B cell (primary cell): ENCODE data around the gene GOSR2. TPM values are rescaled to one million over a fixed set of nuclear protein-coding genes. Genes with fewer than 3 reads are reported as not detected.

ENCODE experiments used
- ATAC-seq: fragments of 200-7000 bp; cut with Tn5 transposase; one replicate; pipeline ENCODE4 v1.10.0; 2021; ENCODE audit warnings: low read depth, mild to moderate bottlenecking, moderate number of reproducible peaks, moderate library complexity
- CTCF ChIA-PET: fragments of 350-600 bp; sonication (Branson Sonifier 250); formaldehyde crosslinking; loops from one replicate; lab custom pipeline; 2021; ENCODE audit warnings: antibody characterized with exemption, inconsistent platforms; lab: Charles Lee
- POLR2A ChIA-PET: fragments of 350-600 bp; sonication (Branson Sonifier 250); formaldehyde crosslinking; loops from one replicate; lab custom pipeline; 2021; ENCODE audit warnings: antibody characterized with exemption; lab: Charles Lee
- DNase-seq: peaks from one replicate; pipeline ENCODE4 v3.0.0; 2013
- H2AFZ ChIP-seq: 2 replicates; pipeline ENCODE4 v1.6.1; 2012; ENCODE audit warnings: mild to moderate bottlenecking, low read depth, low read length; ENCODE audit not compliant: insufficient read depth, poor library complexity, severe bottlenecking
- H3K27ac ChIP-seq, 2 donors: 1 replicate in 1 of 2; 2 replicates in 1 of 2; pipeline ENCODE4 v1.5.1; 2012 to 2013; ENCODE audit warnings: low read length in 2 of 2, mild to moderate bottlenecking in 2 of 2, moderate library complexity in 1 of 2
- H3K27me3 ChIP-seq, 4 experiments: fragments of 200-600 bp in 1 of 4; sonication (generic) in 1 of 4; replicated peaks in 1 of 4; 1 replicate in 2 of 4; 2 replicates in 2 of 4; pipeline versions ENCODE4 v1.6.1 to v1.7.0; 2013 to 2016; ENCODE audit warnings: low read length in 3 of 4, mild to moderate bottlenecking in 2 of 4, mixed read lengths in 1 of 4, moderate library complexity in 1 of 4; ENCODE audit not compliant: insufficient read depth in 4 of 4, control insufficient read depth in 3 of 4; ENCODE audit errors: control extremely low read depth in 1 of 4
- H3K36me3 ChIP-seq, 2 experiments: replicated peaks in 1 of 2; 1 replicate in 1 of 2; 2 replicates in 1 of 2; pipeline versions ENCODE4 v1.6.1 to v1.7.1; 2013; ENCODE audit warnings: low read length in 1 of 2; ENCODE audit not compliant: insufficient read depth in 2 of 2, control insufficient read depth in 1 of 2; ENCODE audit errors: control extremely low read depth in 1 of 2, extremely low read depth in 1 of 2
- H3K4me1 ChIP-seq, 2 donors: fragments of 200-600 bp in 1 of 2; sonication (generic) in 1 of 2; 1 replicate in 1 of 2; 2 replicates in 1 of 2; pipeline versions ENCODE4 v1.5.1 to v1.6.1; 2013 to 2017; ENCODE audit warnings: low read length in 2 of 2; ENCODE audit not compliant: control insufficient read depth in 2 of 2, insufficient read depth in 2 of 2
- H3K4me2 ChIP-seq: replicated peaks from 2 replicates; pipeline ENCODE3; 2012; ENCODE audit warnings: mild to moderate bottlenecking, low read depth, low read length; ENCODE audit not compliant: poor library complexity, severe bottlenecking
- H3K4me3 ChIP-seq, 5 experiments: fragments of 200-600 bp in 1 of 5; sonication (generic) in 1 of 5; 1 replicate in 3 of 5; 2 replicates in 2 of 5; pipeline versions ENCODE4 v1.5.1 to v1.7.0; 2011 to 2016; ENCODE audit warnings: low read length in 4 of 5, mild to moderate bottlenecking in 4 of 5, low read depth in 2 of 5, control low read depth in 1 of 5, moderate library complexity in 1 of 5; ENCODE audit not compliant: insufficient read depth in 1 of 5; ENCODE audit errors: control extremely low read depth in 1 of 5, extremely low read depth in 1 of 5
- H3K79me2 ChIP-seq: fragments of 200-600 bp; sonication (generic); one replicate; pipeline ENCODE4 v1.6.0; 2016; ENCODE audit warnings: low read length; ENCODE audit not compliant: control insufficient read depth, insufficient read depth
- H3K9ac ChIP-seq: fragments of 200-600 bp; sonication (generic); 2 replicates; pipeline ENCODE4 v1.6.1; 2017; ENCODE audit warnings: mild to moderate bottlenecking, low read length, moderate library complexity
- H3K9me3 ChIP-seq, 3 donors: one replicate each; pipeline versions ENCODE4 v1.6.1 to v1.7.1; 2013; ENCODE audit warnings: low read length in 2 of 3; ENCODE audit not compliant: control insufficient read depth in 2 of 3, insufficient read depth in 1 of 3; ENCODE audit errors: control extremely low read depth in 1 of 3
- H4K20me1 ChIP-seq: 2 replicates; pipeline ENCODE4 v1.6.0; 2012; ENCODE audit warnings: mild to moderate bottlenecking, low read length; ENCODE audit not compliant: insufficient read depth, control insufficient read depth, poor library complexity, severe bottlenecking
- H3K27ac Mint-ChIP-seq: one replicate; pipeline ENCODE4 v1.8.0; 2021; ENCODE audit warnings: mixed read lengths
- H3K27me3 Mint-ChIP-seq: one replicate; pipeline ENCODE4 v1.8.0; 2021; ENCODE audit warnings: mixed read lengths
- H3K4me1 Mint-ChIP-seq: one replicate; pipeline ENCODE4 v1.8.0; 2021; ENCODE audit warnings: mixed read lengths
- H3K4me3 Mint-ChIP-seq: one replicate; pipeline ENCODE4 v1.8.0; 2021; ENCODE audit warnings: mixed read lengths
- H3K9me3 Mint-ChIP-seq: one replicate; pipeline ENCODE4 v1.8.0; 2022; ENCODE audit warnings: mixed read lengths; ENCODE audit not compliant: insufficient read depth
- CTCF ChIP-seq: fragments of 200-600 bp; IDR thresholded peaks from one replicate; pipeline ENCODE4 v1.8.0; 2022; ENCODE audit warnings: antibody characterized with exemption, mild to moderate bottlenecking
- EZH2 ChIP-seq: IDR thresholded peaks from 2 replicates; pipeline ENCODE4 v1.6.1; 2012; ENCODE audit warnings: borderline replicate concordance, low read depth, mild to moderate bottlenecking, moderate library complexity, low read length; ENCODE audit not compliant: insufficient read depth, poor library complexity, severe bottlenecking
- WGBS: methylation state at CpG from one replicate; pipeline ENCODE4 v1.1.5; 2013; ENCODE audit warnings: missing lambda C conversion rate; ENCODE audit not compliant: insufficient coverage; 5-methylcytosine and 5-hydroxymethylcytosine counted together
- intact Hi-C: fragments of 100-400 bp; cut with micrococcal nuclease; formaldehyde crosslinking; loops from one replicate; pipeline ENCODE4 v1.10.0; 2022
- polyA plus RNA-seq: library from polyadenylated mRNA; depleted of rRNA; stranded (reverse); fragments of >200 nt; gene quantifications from 2 replicates; pipeline ENCODE4 v1.2.3, GENCODE V29; 2012
- total RNA-seq, 2 donors: library from RNA; stranded (reverse); fragments of 120-200 nt in 1 of 2; gene quantifications; 1 replicate in 1 of 2; 2 replicates in 1 of 2; pipeline versions ENCODE4 v1.2.3 to v1.2.4, GENCODE V29; 2013 to 2022

The GOSR2 gene
- total and polyA plus RNA-seq, 2 donors (not counting 1 experiment from before 2014, with no cell fraction given): 33.2 to 91.0 TPM

DNA sequence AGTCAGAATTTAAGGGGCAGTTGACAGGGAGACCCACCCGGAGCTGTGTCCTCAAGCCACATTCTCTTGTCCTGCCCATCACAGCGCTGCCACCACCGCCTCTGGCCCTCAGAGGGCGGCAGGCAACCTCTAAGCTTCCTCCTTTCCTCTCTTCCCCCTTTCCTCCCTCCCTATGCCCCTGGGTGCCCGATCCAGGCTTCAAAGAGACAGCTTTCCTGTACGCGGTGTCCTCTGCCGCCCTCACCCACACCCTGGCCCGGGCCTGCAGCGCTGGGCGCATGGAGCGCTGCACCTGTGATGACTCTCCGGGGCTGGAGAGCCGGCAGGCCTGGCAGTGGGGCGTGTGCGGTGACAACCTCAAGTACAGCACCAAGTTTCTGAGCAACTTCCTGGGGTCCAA is 48.1 kb upstream of the GOSR2 start:
- Histone ChIP-seq H3K4me3 (no peak overlapping the region), H3K36me3 (no peaks in the 10 kb centered on the region), H3K9me3 (no peaks in the 10 kb centered on the region), H3K79me2 (no peaks in the 10 kb centered on the region), H3K4me1 (no peaks in the 10 kb centered on the region), H2AFZ (no peak overlapping the region), H3K9ac (no peak overlapping the region), H3K4me2 (no peak overlapping the region), H3K27ac (no peak overlapping the region), H3K27me3 (no peaks in the 10 kb centered on the region), H4K20me1 (no peaks in the 10 kb centered on the region)
- no peak overlapping the region for H3K27ac Mint-ChIP-seq
- ChIA-PET POLR2A (no interaction called here), CTCF (no interaction called here)
- no peaks in the 10 kb centered on the region for H3K27me3 Mint-ChIP-seq
- no peaks in the 10 kb centered on the region for H3K9me3 Mint-ChIP-seq
- WGBS: 90% methylated on average over 16 of the region's 16 CpGs
- H3K4me1 Mint-ChIP-seq: no peaks in the 10 kb centered on the region
- TF ChIP-seq CTCF (no peak), EZH2 (no peak)
- no peak for ATAC-seq
- DNase-seq: no peak
- intact Hi-C loops: no loop called here
- no peak overlapping the region for H3K4me3 Mint-ChIP-seq

- H4K20me1 ChIP-seq: no peaks in the 10 kb centered on the region
- ChIA-PET POLR2A (no interaction called here), CTCF (no interaction called here)
- intact Hi-C loops: no loop called here
- WGBS: 93% methylated on average over 13 of the region's 13 CpGs
- Mint-ChIP-seq H3K4me1 (no peaks in the 10 kb centered on the region), H3K9me3 (no peaks in the 10 kb centered on the region), H3K4me3 (no peak overlapping the region), H3K27me3 (no peaks in the 10 kb centered on the region), H3K27ac (no peak overlapping the region)
- no peaks in the 10 kb centered on the region for H3K9me3 ChIP-seq
- no peak for TF ChIP-seq EZH2
- TF ChIP-seq CTCF: no peak
- no peaks in the 10 kb centered on the region for H3K79me2 ChIP-seq
- no peak overlapping the region for H3K27ac ChIP-seq
- H3K9ac ChIP-seq: no peak overlapping the region
- no peak for ATAC-seq
- H3K4me3 ChIP-seq: no peak overlapping the region
- no peaks in the 10 kb centered on the region for H3K27me3 ChIP-seq
- no peak overlapping the region for H2AFZ ChIP-seq
- no peak overlapping the region for H3K4me2 ChIP-seq
- DNase-seq: no peak
- no peaks in the 10 kb centered on the region for H3K4me1 ChIP-seq
- no peaks in the 10 kb centered on the region for H3K36me3 ChIP-seq
Measured at GRCh38 chr17:46875849-46876352, 47.1 kb upstream of the GOSR2 start.
